Tibial nerve (tissue), 3 donors: ENCODE results near the gene KPNA4.

ENCODE experiments used
- CTCF ChIP-seq, 5 experiments: fragments of 200-600 bp in 3 of 5; fragments of 450-650 bp in 2 of 5; sonication (generic) in 3 of 5; IDR thresholded peaks; one replicate each; pipeline ENCODE4 v1.5.1; 2016 to 2019; ENCODE audit warnings: antibody characterized with exemption in 5 of 5, mild to moderate bottlenecking in 3 of 5, moderate library complexity in 2 of 5
- POLR2A ChIP-seq, 2 donors: fragments of 450-650 bp; IDR thresholded peaks; one replicate each; pipeline ENCODE4 v1.6.1; 2017; ENCODE audit warnings: antibody characterized with exemption in 2 of 2, mild to moderate bottlenecking in 2 of 2, moderate library complexity in 2 of 2

GRCh38 chr3:160613661-160614060 lies 48.3 kb upstream of the KPNA4 start:
- TF ChIP-seq CTCF (IDR thresholded peaks at IDR 0.05) (no peak), POLR2A (IDR thresholded peaks at IDR 0.05) (no peak)
